Peyer's patch (tissue), 4 donors: ENCODE data around the gene LIG4. TPM values are rescaled to one million over a fixed set of nuclear protein-coding genes. Genes with fewer than 3 reads are reported as not detected.

Source experiments
- DNase-seq, 3 donors: peaks; one replicate each; pipeline ENCODE4 v3.0.0-alpha.2; 2017 to 2019
- H3K27ac ChIP-seq, 4 donors: fragments of 200-600 bp; sonication (generic); one replicate each; pipeline ENCODE4 v1.5.1; 2016 to 2019
- H3K27me3 ChIP-seq, 2 donors: fragments of 200-600 bp; sonication (generic); one replicate each; pipeline ENCODE4 v1.5.1; 2019
- H3K36me3 ChIP-seq, 3 donors: fragments of 200-600 bp; sonication (generic); one replicate each; pipeline ENCODE4 v1.5.1; 2016 to 2019
- H3K4me1 ChIP-seq, 4 donors: fragments of 200-600 bp; sonication (generic); one replicate each; pipeline ENCODE4 v1.5.1; 2016 to 2019
- H3K4me3 ChIP-seq, 4 donors: fragments of 200-600 bp; sonication (generic); 1 replicate in 3 of 4; 2 replicates in 1 of 4; pipeline ENCODE4 v1.5.1; 2016 to 2019; ENCODE audit warnings: mild to moderate bottlenecking in 1 of 4
- H3K9me3 ChIP-seq, 4 donors: fragments of 200-600 bp; sonication (generic); one replicate each; pipeline ENCODE4 v1.5.1; 2016 to 2019; ENCODE audit warnings: mild to moderate bottlenecking in 1 of 4
- CTCF ChIP-seq, 6 experiments: fragments of 450-650 bp in 4 of 6; fragments of 200-600 bp in 2 of 6; sonication (generic) in 1 of 6; IDR thresholded peaks; one replicate each; pipeline ENCODE4 v1.5.1; 2017 to 2019; ENCODE audit warnings: antibody characterized with exemption in 6 of 6, mild to moderate bottlenecking in 3 of 6, moderate library complexity in 1 of 6
- POLR2A ChIP-seq, 2 donors: fragments of 450-650 bp; IDR thresholded peaks; one replicate each; pipeline ENCODE4 v1.5.1; 2017; ENCODE audit warnings: antibody characterized with exemption in 2 of 2, mild to moderate bottlenecking in 2 of 2, moderate library complexity in 2 of 2
- total RNA-seq, 4 donors: library from RNA; depleted of rRNA; stranded (reverse); fragments of >200 nt; gene quantifications; one replicate each; pipeline ENCODE4 v1.1.0, GENCODE V29; 2016

Gene LIG4
- total RNA-seq, result 10 to 100 TPM in 2 of 4 donors, 1 to 10 TPM in 2; 4.1 to 12.3 (median 10.6) TPM

GRCh38 chr13:108215436-108215835 lies at the start of gene LIG4:
LIG4 (minus strand) TSS chr13:108215536; CDS start chr13:108211268, 4,268 bp downstream.
- peak; percentile 88 to 96 (median 90) for DNase-seq
- no peaks in the 10 kb centered on the region for H3K9me3 ChIP-seq
- TF ChIP-seq CTCF (IDR thresholded peaks at IDR 0.05) (no peak), POLR2A (IDR thresholded peaks at IDR 0.05) (peak in 1 of 2 donors; percentile 15)
- H3K4me3 ChIP-seq, result peak within 1 kb of the TSS; percentile 36 to 59 (median 48)
- peak within 1 kb of the TSS in 3 of 4 donors; percentile 13 to 75 (median 45) for H3K27ac ChIP-seq
- peaks cover 0 to 44% (median 9%) of the 10 kb centered on the region in 4 donors for H3K4me1 ChIP-seq
- H3K27me3 ChIP-seq, result no peaks in the 10 kb centered on the region
- peaks cover 0 to 7% (median 0%) of the 10 kb centered on the region in 3 donors for H3K36me3 ChIP-seq

GRCh38 chr13:108263621-108264355 lies 48.5 kb upstream of the LIG4 start:
- Histone ChIP-seq H3K27me3 (no peaks in the 10 kb centered on the region), H3K9me3 (no peaks in the 10 kb centered on the region), H3K4me3 (no peak overlapping the region), H3K4me1 (no peaks in the 10 kb centered on the region), H3K27ac (no peak overlapping the region), H3K36me3 (no peaks in the 10 kb centered on the region)
- no peak for DNase-seq
- TF ChIP-seq CTCF (IDR thresholded peaks at IDR 0.05) (no peak), POLR2A (IDR thresholded peaks at IDR 0.05) (no peak)

- Histone ChIP-seq H3K4me3 (no peak overlapping the region), H3K9me3 (no peaks in the 10 kb centered on the region), H3K36me3 (no peaks in the 10 kb centered on the region), H3K4me1 (no peaks in the 10 kb centered on the region), H3K27me3 (no peaks in the 10 kb centered on the region), H3K27ac (no peak overlapping the region)
- TF ChIP-seq POLR2A (IDR thresholded peaks at IDR 0.05), result no peak
- TF ChIP-seq CTCF (IDR thresholded peaks at IDR 0.05), result no peak
- DNase-seq, result no peak
These were observed 41.9 kb upstream of the LIG4 start for GRCh38 chr13:108257248-108257647.

GRCh38 chr13:108249150-108249549 lies 33.8 kb upstream of the LIG4 start:
- Histone ChIP-seq H3K4me3 (no peak overlapping the region), H3K27me3 (no peaks in the 10 kb centered on the region), H3K4me1 (no peaks in the 10 kb centered on the region), H3K9me3 (no peaks in the 10 kb centered on the region), H3K36me3 (no peaks in the 10 kb centered on the region), H3K27ac (no peak overlapping the region)
- TF ChIP-seq CTCF (IDR thresholded peaks at IDR 0.05) (no peak), POLR2A (IDR thresholded peaks at IDR 0.05) (no peak)
- no peak for DNase-seq

- no peak for TF ChIP-seq POLR2A (IDR thresholded peaks at IDR 0.05)
- no peak for TF ChIP-seq CTCF (IDR thresholded peaks at IDR 0.05)
- peaks cover 0 to 8% (median 0%) of the 10 kb centered on the region in 4 donors for H3K4me1 ChIP-seq
- no peak overlapping the region for H3K27ac ChIP-seq
- no peak for DNase-seq
- H3K27me3 ChIP-seq, result no peaks in the 10 kb centered on the region
- H3K36me3 ChIP-seq, result peaks cover 0 to 8% (median 0%) of the 10 kb centered on the region in 3 donors
- no peak overlapping the region for H3K4me3 ChIP-seq
- no peaks in the 10 kb centered on the region for H3K9me3 ChIP-seq
These were observed 15.0 kb upstream of the LIG4 start for GRCh38 chr13:108230377-108230776.
